ENCODE data around the gene PTCH2. TPM values are rescaled to one million over a fixed set of nuclear protein-coding genes. Genes with fewer than 3 reads are reported as not detected.
A peak's percentile ranks its signal among the peaks of the same experiment; 100 is the strongest.

The PTCH2 gene
- total and polyA plus RNA-seq, 10 donors = 0.56 to 1.6 (median 1.2) TPM

DNA sequence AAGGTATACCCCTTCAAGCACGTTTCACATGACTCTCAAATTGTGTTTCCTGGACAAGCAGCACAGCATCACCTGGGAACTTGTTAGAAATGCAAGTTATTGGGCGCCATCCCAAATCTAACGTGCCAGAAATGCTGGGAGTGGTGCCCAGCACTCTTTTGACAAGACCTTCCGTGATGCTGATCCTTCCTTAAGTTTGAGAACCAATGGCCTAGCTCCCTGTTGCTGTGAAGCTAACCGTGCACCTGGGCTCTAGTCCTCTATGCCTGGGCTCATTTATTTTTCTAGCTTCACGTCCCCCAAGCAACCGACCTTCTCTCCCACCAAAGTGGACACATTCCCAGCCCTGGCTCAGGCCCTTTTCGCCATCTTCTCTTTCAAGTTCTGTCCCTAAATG, 59.4 kb downstream of the PTCH2 start:
- Histone ChIP-seq H3K36me3 (peaks cover 0 to 37% (median 32%) of the 10 kb centered on the region in 6 donors), H3K27ac (peak overlapping the region in 7 of 8 donors; percentile 8 to 82 (median 64)), H3K4me1 (peaks cover 12 to 53% (median 41%) of the 10 kb centered on the region in 6 donors), H3K4me3 (peak overlapping the region; percentile 33 to 71 (median 43)), H3K27me3 (replicated peaks in 1 of 7) (no peaks in the 10 kb centered on the region), H3K9me3 (no peaks in the 10 kb centered on the region)
- TF ChIP-seq, protein P1, sequence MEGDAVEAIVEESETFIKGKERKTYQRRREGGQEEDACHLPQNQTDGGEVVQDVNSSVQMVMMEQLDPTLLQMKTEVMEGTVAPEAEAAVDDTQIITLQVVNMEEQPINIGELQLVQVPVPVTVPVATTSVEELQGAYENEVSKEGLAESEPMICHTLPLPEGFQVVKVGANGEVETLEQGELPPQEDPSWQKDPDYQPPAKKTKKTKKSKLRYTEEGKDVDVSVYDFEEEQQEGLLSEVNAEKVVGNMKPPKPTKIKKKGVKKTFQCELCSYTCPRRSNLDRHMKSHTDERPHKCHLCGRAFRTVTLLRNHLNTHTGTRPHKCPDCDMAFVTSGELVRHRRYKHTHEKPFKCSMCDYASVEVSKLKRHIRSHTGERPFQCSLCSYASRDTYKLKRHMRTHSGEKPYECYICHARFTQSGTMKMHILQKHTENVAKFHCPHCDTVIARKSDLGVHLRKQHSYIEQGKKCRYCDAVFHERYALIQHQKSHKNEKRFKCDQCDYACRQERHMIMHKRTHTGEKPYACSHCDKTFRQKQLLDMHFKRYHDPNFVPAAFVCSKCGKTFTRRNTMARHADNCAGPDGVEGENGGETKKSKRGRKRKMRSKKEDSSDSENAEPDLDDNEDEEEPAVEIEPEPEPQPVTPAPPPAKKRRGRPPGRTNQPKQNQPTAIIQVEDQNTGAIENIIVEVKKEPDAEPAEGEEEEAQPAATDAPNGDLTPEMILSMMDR (IDR thresholded peaks at IDR 0.05 in 8 of 11, conservative IDR thresholded peaks at IDR 0.05 in 3 of 11) = no peak
- TF ChIP-seq POLR2A (IDR thresholded peaks at IDR 0.05) = no peak
- no peak for TF ChIP-seq POLR2AphosphoS5 (IDR thresholded peaks at IDR 0.05)
- no peak for DNase-seq
- WGBS, 5 donors = 45 to 54% (median 47%) methylated on average over 8 of the region's 8 CpGs
- intact Hi-C loops (cut with DNase I; ENCODE audit: low total_unique reads) = loop anchor here (10.0 kb wide), 1 partner anchor 49 kb away; the partner anchor contains the start of genes KIF2C and RNU5D-1

DNA sequence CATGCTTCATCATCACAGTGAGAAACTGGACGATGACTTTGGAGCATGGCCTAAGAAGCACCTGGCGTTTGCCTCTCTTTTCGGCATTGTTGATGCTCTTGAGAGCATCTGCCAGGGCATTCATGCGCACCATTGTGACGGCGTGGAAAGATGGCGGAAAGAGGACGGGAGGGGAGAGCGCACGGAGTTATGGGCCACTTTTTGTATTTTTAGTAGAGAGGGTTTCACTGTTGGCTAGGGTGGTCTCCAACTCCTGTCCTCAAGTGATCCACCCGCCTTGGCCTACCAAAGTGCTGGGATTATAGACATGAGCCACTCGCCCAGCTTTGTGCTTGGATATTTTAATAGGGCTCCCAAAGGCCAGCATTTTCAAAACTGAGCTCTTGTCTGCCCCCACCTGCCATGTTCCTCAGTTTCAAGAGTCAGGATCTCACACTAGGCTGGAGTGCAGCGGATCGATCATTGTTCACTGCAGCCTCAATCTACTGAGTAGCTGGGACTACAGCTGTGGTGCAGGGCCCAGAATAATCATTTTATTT, 62.4 kb downstream of the PTCH2 start:
- TF ChIP-seq POLR2A (IDR thresholded peaks at IDR 0.05) = no peak
- TF ChIP-seq, protein P1 (IDR thresholded peaks at IDR 0.05 in 8 of 11, conservative IDR thresholded peaks at IDR 0.05 in 3 of 11) = no peak
- TF ChIP-seq POLR2AphosphoS5 (IDR thresholded peaks at IDR 0.05) = no peak
- Histone ChIP-seq H3K4me1 (peaks cover 17 to 70% (median 56%) of the 10 kb centered on the region in 6 donors), H3K4me3 (no peak overlapping the region), H3K27me3 (replicated peaks in 1 of 7) (no peaks in the 10 kb centered on the region), H3K9me3 (no peaks in the 10 kb centered on the region), H3K27ac (no peak overlapping the region), H3K36me3 (peaks cover 0 to 61% (median 54%) of the 10 kb centered on the region in 6 donors)
- peak; percentile 16 for DNase-seq
- WGBS, 5 donors = 90 to 96% (median 94%) methylated on average over 14 of the region's 14 CpGs
- intact Hi-C loops (cut with DNase I; ENCODE audit: low total_unique reads) = loop anchor here (10.0 kb wide), 1 partner anchor 46 kb away; the partner anchor contains the start of genes KIF2C and RNU5D-1

DNA sequence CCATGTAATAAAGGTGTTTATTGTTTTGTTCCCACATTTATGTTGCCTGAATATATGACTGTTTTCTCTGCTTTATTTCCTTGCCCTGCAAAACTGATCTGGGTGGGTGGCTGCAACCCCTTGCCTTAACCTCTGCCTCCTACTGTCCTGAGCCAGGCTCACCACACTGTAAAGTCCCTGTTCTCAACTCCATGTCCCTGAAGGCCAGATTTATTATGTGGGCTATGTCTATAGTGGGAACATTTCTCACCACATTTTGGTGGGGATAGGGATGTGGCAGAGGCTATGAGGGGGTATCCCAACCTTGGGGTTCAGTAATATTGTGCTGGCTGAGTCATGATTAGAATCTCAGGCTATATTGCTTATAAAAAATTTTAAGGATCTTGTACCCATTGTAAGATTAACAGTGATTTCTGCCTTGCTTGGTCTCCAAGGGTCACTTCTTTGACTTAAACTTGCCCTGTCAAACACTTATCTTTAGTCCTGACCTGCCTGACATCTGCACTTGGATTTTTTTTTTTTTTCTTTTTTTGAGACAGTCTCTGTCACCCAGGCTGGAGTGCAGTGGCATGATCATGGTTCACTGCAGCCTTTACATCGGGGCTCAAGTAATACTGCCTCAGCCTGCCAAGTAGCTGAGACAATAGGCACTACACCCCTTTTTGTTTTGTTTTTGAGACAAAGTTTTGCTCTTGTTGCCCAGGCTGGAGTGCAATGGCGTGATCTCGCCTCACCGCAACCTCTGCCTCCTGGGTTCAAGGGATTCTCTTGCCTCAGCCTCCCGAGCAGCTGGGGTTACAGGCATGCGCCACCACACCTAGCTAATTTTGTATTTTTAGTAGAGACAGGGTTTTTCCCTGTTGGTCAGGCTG, 64.1 kb downstream of the PTCH2 start:
- Histone ChIP-seq H3K9me3 (no peaks in the 10 kb centered on the region), H3K27me3 (replicated peaks in 1 of 7) (no peaks in the 10 kb centered on the region), H3K4me3 (peak overlapping the region in 1 of 8 donors; percentile 6), H3K27ac (peak overlapping the region in 1 of 8 donors; percentile 98), H3K4me1 (peaks cover 20 to 64% (median 47%) of the 10 kb centered on the region in 6 donors), H3K36me3 (peaks cover 0 to 61% (median 54%) of the 10 kb centered on the region in 6 donors)
- TF ChIP-seq POLR2AphosphoS5 (IDR thresholded peaks at IDR 0.05) (no peak), POLR2A (IDR thresholded peaks at IDR 0.05) (no peak)
- TF ChIP-seq, protein P1 (IDR thresholded peaks at IDR 0.05 in 8 of 11, conservative IDR thresholded peaks at IDR 0.05 in 3 of 11) = no peak
- no peak for DNase-seq
- WGBS, 5 donors = 84 to 92% (median 89%) methylated on average over 6 of the region's 6 CpGs
- intact Hi-C loops (cut with DNase I; ENCODE audit: low total_unique reads) = no loop called here
